ENCODE results near the gene KIF23. TPM values are rescaled to one million over a fixed set of nuclear protein-coding genes. Genes with fewer than 3 reads are reported as not detected.
A peak's percentile ranks its signal among the peaks of the same experiment; 100 is the strongest.
"Not testable (repeated sequence)": the region's sequence is repeated elsewhere in the genome, so short reads cannot be mapped to it uniquely, and the experiment has no call there.

Gene KIF23
- total and polyA plus RNA-seq, 4 experiments from 2014 or later = 0.20 TPM; not detected in 3

GRCh38 chr15:69444686-69445085 lies 30.5 kb downstream of the KIF23 start:
- Mint-ChIP-seq H3K36me3 (no peaks in the 10 kb centered on the region), H3K27ac (no peak overlapping the region), H3K4me3 (no peak overlapping the region), H3K9me3 (no peaks in the 10 kb centered on the region), H3K27me3 (no peaks in the 10 kb centered on the region), H3K4me1 (peaks cover 3 to 15% (median 6%) of the 10 kb centered on the region in 4 donors)
- intact Hi-C loops (cut with micrococcal nuclease) = no loop called here
- H3K27me3 ChIP-seq (ENCODE audit: insufficient read depth, low read length) = no peaks in the 10 kb centered on the region
- H3K4me3 ChIP-seq (ENCODE audit: low read length in 2 of 2) = no peak overlapping the region
- ChIA-PET CTCF (ENCODE audit: partially characterized antibody) (interaction anchor here (4.7 kb wide), 1 partner anchor 18 kb away, joined by 19 read pairs; no protein-coding TSS in a partner anchor), POLR2A (ENCODE audit: partially characterized antibody) (interaction anchor here (3.3 kb wide), 1 partner anchor 9 kb away, joined by 31 read pairs; the partner anchor contains the start of gene RPLP1)
- no peak overlapping the region for H3K27ac ChIP-seq (ENCODE audit: low read depth, low read length)
- no peak for DNase-seq
- H3K36me3 ChIP-seq (ENCODE audit: insufficient read depth, low read length) = no peaks in the 10 kb centered on the region
- H3K4me1 ChIP-seq (ENCODE audit: insufficient read depth, low read length) = peaks cover 7% of the 10 kb centered on the region
- H3K9me3 ChIP-seq (ENCODE audit: control insufficient read depth in 1 of 2, low read length in 2 of 2) = no peaks in the 10 kb centered on the region

- ChIA-PET POLR2A (ENCODE audit: partially characterized antibody) (interaction anchor here (0.9 kb wide), 1 partner anchor 13 kb away, joined by 3 read pairs; no protein-coding TSS in a partner anchor), CTCF (ENCODE audit: partially characterized antibody) (interaction anchor here (1.3 to 4.7 kb wide), 2 partner anchors 16 to 21 kb away, joined by 4 to 19 read pairs; no protein-coding TSS in a partner anchor)
- no peaks in the 10 kb centered on the region for H3K9me3 Mint-ChIP-seq
- Histone ChIP-seq H3K27ac (ENCODE audit: low read depth, low read length) (no peak overlapping the region), H3K4me1 (ENCODE audit: insufficient read depth, low read length) (peaks cover 17% of the 10 kb centered on the region), H3K27me3 (ENCODE audit: insufficient read depth, low read length) (no peaks in the 10 kb centered on the region), H3K4me3 (ENCODE audit: low read length in 2 of 2) (no peak overlapping the region), H3K9me3 (ENCODE audit: control insufficient read depth in 1 of 2, low read length in 2 of 2) (no peaks in the 10 kb centered on the region), H3K36me3 (ENCODE audit: insufficient read depth, low read length) (no peaks in the 10 kb centered on the region)
- intact Hi-C loops (cut with micrococcal nuclease) = no loop called here
- H3K36me3 Mint-ChIP-seq = no peaks in the 10 kb centered on the region
- peak overlapping the region in 1 of 7 donors; percentile 9 for H3K27ac Mint-ChIP-seq
- no peaks in the 10 kb centered on the region for H3K27me3 Mint-ChIP-seq
- H3K4me3 Mint-ChIP-seq = no peak overlapping the region
- DNase-seq = no peak
- peaks cover 3 to 19% (median 11%) of the 10 kb centered on the region in 4 donors for H3K4me1 Mint-ChIP-seq
Observed at GRCh38 chr15:69446953-69447352, 32.8 kb downstream of the KIF23 start.

DNA sequence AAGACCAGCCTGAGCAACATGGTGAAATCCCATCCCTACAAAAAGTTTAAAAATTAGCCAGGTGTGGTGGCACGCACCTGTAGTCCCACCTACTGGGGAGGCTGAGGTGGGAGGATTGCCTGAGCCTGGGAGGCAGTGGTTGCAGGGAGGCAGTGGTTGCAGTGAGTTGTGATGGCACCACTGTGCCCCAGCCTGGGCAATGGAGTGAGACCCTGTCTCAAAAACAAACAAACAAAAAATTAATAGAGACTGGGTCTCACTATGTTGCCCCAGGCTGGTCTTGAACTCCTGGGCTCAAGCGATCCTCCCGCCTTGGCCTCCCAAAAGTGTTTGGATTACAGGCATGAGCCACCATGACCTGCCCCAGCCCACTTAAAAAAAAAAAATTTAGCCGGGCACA lies 36.1 kb downstream of the KIF23 start:
- not testable (repeated sequence) for H3K4me3 Mint-ChIP-seq; H3K27ac ChIP-seq (ENCODE audit: low read depth, low read length); H3K27me3 ChIP-seq (ENCODE audit: insufficient read depth, low read length); DNase-seq; H3K27me3 Mint-ChIP-seq; H3K36me3 ChIP-seq (ENCODE audit: insufficient read depth, low read length); H3K4me3 ChIP-seq (ENCODE audit: low read length in 2 of 2); H3K9me3 ChIP-seq (ENCODE audit: control insufficient read depth in 1 of 2, low read length in 2 of 2); H3K9me3 Mint-ChIP-seq; H3K27ac Mint-ChIP-seq
- ChIA-PET CTCF (ENCODE audit: partially characterized antibody) (interaction anchor here (5.4 to 6.5 kb wide), 2 partner anchors 12 to 17 kb away, joined by 45 to 94 read pairs; no protein-coding TSS in a partner anchor), POLR2A (ENCODE audit: partially characterized antibody) (interaction anchor here (1.1 to 9.4 kb wide), 2 partner anchors 16 to 18 kb away, joined by 4 to 488 read pairs; no protein-coding TSS in a partner anchor)
- Mint-ChIP-seq H3K4me1 (peaks cover 18 to 34% (median 26%) of the 10 kb centered on the region in 4 donors), H3K36me3 (peaks cover 17 to 29% of the 10 kb centered on the region in 2 donors)
- peaks cover 30% of the 10 kb centered on the region for H3K4me1 ChIP-seq (ENCODE audit: insufficient read depth, low read length)
- intact Hi-C loops (cut with micrococcal nuclease) = loop anchor here (5.0 kb wide), 1 partner anchor 38 kb away; the partner anchor contains the start of gene KIF23

- no peaks in the 10 kb centered on the region for H3K9me3 ChIP-seq (ENCODE audit: control insufficient read depth in 1 of 2, low read length in 2 of 2)
- peak overlapping the region; percentile 92 for H3K27ac ChIP-seq (ENCODE audit: low read depth, low read length)
- H3K4me1 ChIP-seq (ENCODE audit: insufficient read depth, low read length) = peaks cover 36% of the 10 kb centered on the region
- Mint-ChIP-seq H3K4me3 (peak overlapping the region in 5 of 8 donors; percentile 94 to 100 (median 98)), H3K4me1 (peaks cover 23 to 43% (median 33%) of the 10 kb centered on the region in 4 donors), H3K27ac (peak overlapping the region in 4 of 7 donors; percentile 53 to 99 (median 96)), H3K9me3 (no peaks in the 10 kb centered on the region), H3K36me3 (peaks cover 23 to 38% of the 10 kb centered on the region in 2 donors), H3K27me3 (no peaks in the 10 kb centered on the region)
- DNase-seq = no peak
- peaks cover 13% of the 10 kb centered on the region for H3K36me3 ChIP-seq (ENCODE audit: insufficient read depth, low read length)
- POLR2A ChIA-PET (ENCODE audit: partially characterized antibody) = interaction anchor here (1.2 to 9.4 kb wide), 9 partner anchors 8 to 1084 kb away, joined by 3 to 488 read pairs (median 23); partner anchors contain the start of genes GLCE, KIF23 and TLE3
- no peak overlapping the region for H3K4me3 ChIP-seq (ENCODE audit: low read length in 2 of 2)
- H3K27me3 ChIP-seq (ENCODE audit: insufficient read depth, low read length) = no peaks in the 10 kb centered on the region
- intact Hi-C loops (cut with micrococcal nuclease) = loop anchor here (5.0 kb wide), 1 partner anchor 39 kb away; the partner anchor contains the start of gene KIF23
- CTCF ChIA-PET (ENCODE audit: partially characterized antibody) = interaction anchor here (0.8 to 6.5 kb wide), 6 partner anchors 11 to 291 kb away, joined by 3 to 94 read pairs (median 6); partner anchors contain the start of gene GLCE
Observed at GRCh38 chr15:69450968-69451695, 37.0 kb downstream of the KIF23 start.

- intact Hi-C loops (cut with micrococcal nuclease) = loop anchor here (1.0 to 5.0 kb wide), 5 partner anchors 16 to 647 kb away; partner anchors contain the start of genes GLCE and KIF23
- H3K4me1 ChIP-seq (ENCODE audit: insufficient read depth, low read length) = peaks cover 36% of the 10 kb centered on the region
- Mint-ChIP-seq H3K9me3 (no peaks in the 10 kb centered on the region), H3K4me1 (peaks cover 25 to 49% (median 36%) of the 10 kb centered on the region in 4 donors), H3K27me3 (no peaks in the 10 kb centered on the region), H3K4me3 (peak overlapping the region; percentile 94 to 100 (median 98)), H3K36me3 (peaks cover 25 to 48% of the 10 kb centered on the region in 2 donors), H3K27ac (peak overlapping the region; percentile 94 to 99 (median 98))
- no peaks in the 10 kb centered on the region for H3K27me3 ChIP-seq (ENCODE audit: insufficient read depth, low read length)
- H3K9me3 ChIP-seq (ENCODE audit: control insufficient read depth in 1 of 2, low read length in 2 of 2) = no peaks in the 10 kb centered on the region
- peaks cover 22% of the 10 kb centered on the region for H3K36me3 ChIP-seq (ENCODE audit: insufficient read depth, low read length)
- DNase-seq = peak in 2 of 5 donors; percentile 20 to 51
- ChIA-PET CTCF (ENCODE audit: partially characterized antibody) (interaction anchor here (0.8 to 6.5 kb wide), 10 partner anchors 10 to 421 kb away, joined by 3 to 94 read pairs (median 4); partner anchors contain the start of gene GLCE), POLR2A (ENCODE audit: partially characterized antibody) (interaction anchor here (0.7 to 9.4 kb wide), 25 partner anchors 9 to 1221 kb away, joined by 3 to 488 read pairs (median 6); partner anchors contain the start of genes GLCE, KIF23 and TLE3)
- peak overlapping the region; percentile 92 for H3K27ac ChIP-seq (ENCODE audit: low read depth, low read length)
- H3K4me3 ChIP-seq (ENCODE audit: low read length in 2 of 2) = peak overlapping the region; percentile 51 to 78
Observed at GRCh38 chr15:69451951-69452691, 38.0 kb downstream of the KIF23 start.

GRCh38 chr15:69452692-69453521 lies 38.8 kb downstream of the KIF23 start, which contains the start of gene RPLP1:
Gene RPLP1, plus strand, starts transcription at chr15:69452818. Its CDS starts 131 bp downstream, at chr15:69452949.
- Histone ChIP-seq H3K9me3 (ENCODE audit: control insufficient read depth in 1 of 2, low read length in 2 of 2) (no peaks in the 10 kb centered on the region), H3K27me3 (ENCODE audit: insufficient read depth, low read length) (no peaks in the 10 kb centered on the region), H3K4me3 (ENCODE audit: low read length in 2 of 2) (peak within 1 kb of the TSS; percentile 78 to 91), H3K4me1 (ENCODE audit: insufficient read depth, low read length) (peaks cover 36% of the 10 kb centered on the region), H3K27ac (ENCODE audit: low read depth, low read length) (peak within 1 kb of the TSS; percentile 92), H3K36me3 (ENCODE audit: insufficient read depth, low read length) (peaks cover 27% of the 10 kb centered on the region)
- H3K27ac Mint-ChIP-seq = peak within 1 kb of the TSS; percentile 94 to 99 (median 98)
- peaks cover 25 to 55% of the 10 kb centered on the region in 2 donors for H3K36me3 Mint-ChIP-seq
- H3K27me3 Mint-ChIP-seq = no peaks in the 10 kb centered on the region
- H3K4me3 Mint-ChIP-seq = peak within 1 kb of the TSS; percentile 94 to 100 (median 98)
- intact Hi-C loops (cut with micrococcal nuclease) = loop anchor here (1.0 to 5.0 kb wide), 6 partner anchors 9 to 646 kb away; partner anchors contain the start of genes GLCE and KIF23
- peaks cover 28 to 56% (median 37%) of the 10 kb centered on the region in 4 donors for H3K4me1 Mint-ChIP-seq
- POLR2A ChIA-PET (ENCODE audit: partially characterized antibody) = interaction anchor here (0.6 to 9.4 kb wide), 30 partner anchors 10 to 1220 kb away, joined by 3 to 488 read pairs (median 6); partner anchors contain the start of genes GLCE, KIF23 and TLE3
- no peaks in the 10 kb centered on the region for H3K9me3 Mint-ChIP-seq
- DNase-seq = peak; percentile 96
- CTCF ChIA-PET (ENCODE audit: partially characterized antibody) = interaction anchor here (1.1 to 6.5 kb wide), 8 partner anchors 10 to 422 kb away, joined by 3 to 94 read pairs (median 6); partner anchors contain the start of gene KIF23

Data from CD4-positive, alpha-beta memory T cell (primary cell).